ENCODE measurements around the gene RANBP3L. TPM values are rescaled to one million over a fixed set of nuclear protein-coding genes. Genes with fewer than 3 reads are reported as not detected.
A peak's percentile ranks its signal among the peaks of the same experiment; 100 is the strongest.

The RANBP3L gene
- total and polyA plus RNA-seq, 2 of the 4 experiments (the other 2 are of a cell fraction): not detected

GRCh38 chr5:36264202-36264760 is 37.4 kb downstream of the RANBP3L start:
- no CpG with 5 or more reads among the region's 4 CpGs for WGBS, 2 experiments (ENCODE audit: extremely low coverage in 2 of 2, insufficient read length in 1 of 2)

More at GRCh38 chr5:36264202-36264760, 37.4 kb downstream of the RANBP3L start:
- Histone ChIP-seq H3K36me3 (ENCODE audit: control insufficient read depth, insufficient read depth, low read length) (no peaks in the 10 kb centered on the region), H4K5ac (ENCODE audit: low read depth, low read length) (no peak overlapping the region), H2AFZ (replicated peaks; ENCODE audit: low read length, poor library complexity) (no peak overlapping the region), H3K9me3 (ENCODE audit: control insufficient read depth, insufficient read depth, low read length) (no peaks in the 10 kb centered on the region), H3K9ac (ENCODE audit: low read depth, low read length) (no peak overlapping the region), H3K4me1 (ENCODE audit: control insufficient read depth, insufficient read depth, low read length) (no peaks in the 10 kb centered on the region), H4K20me1 (ENCODE audit: insufficient read depth, low read length) (no peaks in the 10 kb centered on the region), H4K8ac (ENCODE audit: low read depth in 2 of 2, low read length in 2 of 2) (no peak overlapping the region), H2AK5ac (ENCODE audit: low read depth, low read length) (no peak overlapping the region), H3K23ac (ENCODE audit: low read depth, low read length) (no peak overlapping the region), H3K4me2 (ENCODE audit: low read depth, low read length) (peak overlapping the region; percentile 67; the same call in 1 of the 2 replicates), H2BK15ac (ENCODE audit: low read depth, low read length) (no peak overlapping the region), H3K27me3 (ENCODE audit: control insufficient read depth, insufficient read depth, low read length) (peaks cover 1% of the 10 kb centered on the region; the same call in 1 of the 2 replicates), H2BK20ac (ENCODE audit: low read depth, low read length) (no peak overlapping the region), H3K79me1 (ENCODE audit: low read depth in 1 of 2, low read length in 2 of 2) (no peaks in the 10 kb centered on the region), H2AK9ac (replicated peaks; ENCODE audit: low read depth, low read length, poor library complexity) (no peak overlapping the region), H3K56ac (ENCODE audit: extremely low read depth, insufficient read depth, low read length) (no peak overlapping the region), H3K18ac (ENCODE audit: low read depth, low read length) (no peak overlapping the region), H3K14ac (replicated peaks; ENCODE audit: low read depth, low read length) (no peak overlapping the region), H4K91ac (ENCODE audit: insufficient read depth, low read depth, low read length) (no peak overlapping the region), H2BK120ac (ENCODE audit: low read depth, low read length) (no peak overlapping the region), H3K27ac (ENCODE audit: insufficient read depth, low read length) (no peak overlapping the region), H3K9me1 (ENCODE audit: insufficient read depth, low read length) (no peaks in the 10 kb centered on the region), H3K4ac (ENCODE audit: low read depth, low read length) (no peak overlapping the region), H2BK5ac (ENCODE audit: low read depth, low read length, poor library complexity, severe bottlenecking) (no peak overlapping the region), H3K4me3 (ENCODE audit: insufficient read depth, low read depth, low read length) (no peak overlapping the region)
- no TSS peak for BruUV-seq (replicated peaks)
- ChIA-PET CTCF (interaction anchor here (1.8 to 2.0 kb wide), 2 partner anchors 9 to 41 kb away, joined by 7 to 8 read pairs; no protein-coding TSS in a partner anchor), POLR2A (ENCODE audit: unreplicated experiment) (no interaction called here)
- ATAC-seq (ENCODE audit: low read depth) (no peak), DNase-seq (no peak)
- in situ Hi-C loops (cut with MboI; ENCODE audit: low sequenced_read_pairs) (loop anchor here (10.0 kb wide), 1 partner anchor 431 kb away; no protein-coding TSS in a partner anchor), intact Hi-C loops (cut with micrococcal nuclease) (loop anchor here (5.0 kb wide), 1 partner anchor 428 kb away; no protein-coding TSS in a partner anchor), dilution Hi-C loops (cut with HindIII; ENCODE audit: low sequenced_read_pairs, unreplicated experiment) (no loop called here)
- TF ChIP-seq ELK1 (IDR thresholded peaks at IDR 0.05; ENCODE audit: borderline replicate concordance, low read depth, low read length): no peak
- TF ChIP-seq USF2 (IDR thresholded peaks at IDR 0.05; ENCODE audit: low read depth, low read length): no peak
- no peak for TF ChIP-seq MAZ (IDR thresholded peaks at IDR 0.05; ENCODE audit: borderline replicate concordance, low read depth, low read length)
- no peak for TF ChIP-seq RCOR1 (IDR thresholded peaks at IDR 0.05; ENCODE audit: insufficient replicate concordance, low read length)
- no peak for TF ChIP-seq CHD1 (IDR thresholded peaks at IDR 0.05; ENCODE audit: low read depth, low read length)
- TF ChIP-seq MAFK (IDR thresholded peaks at IDR 0.05; ENCODE audit: low read depth, low read length): no peak
- no peak for TF ChIP-seq CTCF (conservative IDR thresholded peaks at IDR 0.05; ENCODE audit: low read depth, low read length)
- no peak for TF ChIP-seq BHLHE40 (IDR thresholded peaks at IDR 0.05; ENCODE audit: low read depth, low read length)
- TF ChIP-seq RAD21 (IDR thresholded peaks at IDR 0.05; ENCODE audit: low read length): no peak
- no peak for TF ChIP-seq RFX5 (IDR thresholded peaks at IDR 0.05; ENCODE audit: low read depth, low read length)
- no peak for TF ChIP-seq CEBPB (IDR thresholded peaks at IDR 0.05; ENCODE audit: low read depth, low read length)
- TF ChIP-seq MXI1 (IDR thresholded peaks at IDR 0.05; ENCODE audit: borderline replicate concordance, low read depth, low read length): no peak
- no peak for TF ChIP-seq POLR2A (IDR thresholded peaks at IDR 0.05; ENCODE audit: low read depth, low read length)
- no peak for TF ChIP-seq FOS (IDR thresholded peaks at IDR 0.05; ENCODE audit: low read depth, low read length)

All from IMR-90 (cell line).